HepG2 (cell line): Measurements from ENCODE around the gene ARHGAP33. TPM values are rescaled to one million over a fixed set of nuclear protein-coding genes. Genes with fewer than 3 reads are reported as not detected.

Source experiments
- FOXA1 ChIP-seq, 2 experiments: fragments of 450-650 bp in 1 of 2; sonication (generic) in 1 of 2; formaldehyde crosslinking in 1 of 2; IDR thresholded peaks; 2 replicates each; pipeline versions ENCODE4 v1.4.0 to v1.6.1; 2016 to 2020; ENCODE audit warnings: missing genetic modification reagents in 1 of 2
- FOXM1 ChIP-seq: sonication (generic); formaldehyde crosslinking; IDR thresholded peaks from 2 replicates; pipeline ENCODE4 v1.5.0; 2020; ENCODE audit warnings: missing genetic modification reagents
- GPN1 ChIP-seq: sonication (generic); formaldehyde crosslinking; IDR thresholded peaks from 2 replicates; pipeline ENCODE4 v1.5.1; 2020; ENCODE audit warnings: missing genetic modification reagents, borderline replicate concordance
- HNRNPLL ChIP-seq: fragments of 200-400 bp; formaldehyde crosslinking; IDR thresholded peaks from 2 replicates; pipeline ENCODE4 v1.6.1; 2017; ENCODE audit warnings: mild to moderate bottlenecking, low read depth, low read length; ENCODE audit not compliant: poor library complexity, severe bottlenecking
- IKZF5 ChIP-seq: IDR thresholded peaks from 2 replicates; pipeline ENCODE4 v1.6.1; 2018; ENCODE audit warnings: missing genetic modification reagents, mild to moderate bottlenecking, missing compliant biosample characterization
- JDP2 ChIP-seq: sonication (generic); formaldehyde crosslinking; IDR thresholded peaks from 2 replicates; pipeline ENCODE4 v1.8.1; 2022; ENCODE audit warnings: missing genetic modification reagents, borderline replicate concordance
- MAFK ChIP-seq, 2 experiments: IDR thresholded peaks in 1 of 2; conservative IDR thresholded peaks in 1 of 2; 2 replicates each; pipeline ENCODE4 v1.6.1; 2011; ENCODE audit warnings: improper control_type of control experiment in 2 of 2, low read length in 2 of 2
- MATR3 ChIP-seq: sonication (generic); formaldehyde crosslinking; IDR thresholded peaks from 2 replicates; pipeline ENCODE4 v1.4.0; 2020; ENCODE audit warnings: missing genetic modification reagents
- PRDM4 ChIP-seq: sonication (generic); formaldehyde crosslinking; IDR thresholded peaks from 2 replicates; pipeline ENCODE4 v1.9.0; 2021; ENCODE audit warnings: missing genetic modification reagents, borderline replicate concordance
- SRY ChIP-seq: sonication (generic); formaldehyde crosslinking; IDR thresholded peaks from 2 replicates; pipeline ENCODE4 v1.8.0; 2022; ENCODE audit warnings: mild to moderate bottlenecking, missing genetic modification reagents
- THRA ChIP-seq: sonication (generic); formaldehyde crosslinking; IDR thresholded peaks from 2 replicates; pipeline ENCODE4 v1.4.0; 2020; ENCODE audit warnings: missing genetic modification reagents, borderline replicate concordance
- THYN1 ChIP-seq: sonication (generic); formaldehyde crosslinking; IDR thresholded peaks from 2 replicates; pipeline ENCODE4 v1.8.1; 2023; ENCODE audit warnings: low read depth, mild to moderate bottlenecking, moderate library complexity, missing genetic modification reagents, borderline replicate concordance
- WIZ ChIP-seq: sonication (generic); formaldehyde crosslinking; IDR thresholded peaks from 2 replicates; pipeline ENCODE4 v1.5.1; 2020; ENCODE audit warnings: mild to moderate bottlenecking, missing genetic modification reagents
- ZNF180 ChIP-seq: sonication (generic); formaldehyde crosslinking; IDR thresholded peaks from 2 replicates; pipeline ENCODE4 v1.4.0; 2020; ENCODE audit warnings: low read depth, missing genetic modification reagents, borderline replicate concordance
- ZNF329 ChIP-seq: sonication (generic); formaldehyde crosslinking; IDR thresholded peaks from 2 replicates; pipeline ENCODE4 v1.9.0; 2021; ENCODE audit warnings: low read depth, mild to moderate bottlenecking, missing genetic modification reagents
- ZNF777 ChIP-seq: sonication (generic); formaldehyde crosslinking; IDR thresholded peaks from 2 replicates; pipeline ENCODE4 v1.4.0; 2020; ENCODE audit warnings: missing genetic modification reagents
- polyA plus RNA-seq, 8 experiments: library from polyadenylated mRNA; depleted of rRNA in 3 of 8; stranded (reverse) in 7 of 8; unstranded in 1 of 8; fragments of >200 nt; fragmentation: Illumina TruSeq in 4 of 8; extraction: Trizol in 4 of 8; gene quantifications; 2 replicates each; pipeline versions ENCODE4 v1.2.1 to v1.2.3, GENCODE V29; 2011 to 2016; ENCODE audit warnings: low read depth in 4 of 8, missing spikeins in 1 of 8, mixed read lengths in 1 of 8; ENCODE audit not compliant: insufficient read depth in 1 of 8
- total RNA-seq, 5 experiments: library from RNA; depleted of rRNA; stranded (reverse); fragments of >200 nt; fragmentation: Illumina TruSeq; extraction: Trizol; gene quantifications; 2 replicates each; pipeline ENCODE4 v1.2.3, GENCODE V29; 2016; ENCODE audit warnings: low read depth in 1 of 5
- TF ChIP-seq, protein P1 (sequence below): sonication (generic); formaldehyde crosslinking; conservative IDR thresholded peaks from 2 replicates; pipeline ENCODE4 v1.4.0; 2020; ENCODE audit warnings: missing genetic modification reagents
- TF ChIP-seq, protein P2 (sequence below): sonication (generic); formaldehyde crosslinking; IDR thresholded peaks from 2 replicates; pipeline ENCODE4 v1.4.0; 2020; ENCODE audit warnings: mild to moderate bottlenecking, missing genetic modification reagents
- TF ChIP-seq, protein P3 (sequence below): sonication (generic); formaldehyde crosslinking; IDR thresholded peaks from 2 replicates; pipeline ENCODE4 v1.5.0; 2020; ENCODE audit warnings: missing genetic modification reagents

ARHGAP33 gene
- total and polyA plus RNA-seq, 2 of the 13 experiments (the other 11 are each of a cell fraction or from before 2014, with no cell fraction given) = 1.3 to 2.7 TPM

GRCh38 chr19:35812220-35813042, 37.1 kb downstream of the ARHGAP33 start, which contains the start of gene PRODH2 (continued):
- TF ChIP-seq PRDM4 (CRISPR knock-in tag) = no peak
- TF ChIP-seq, protein P1, sequence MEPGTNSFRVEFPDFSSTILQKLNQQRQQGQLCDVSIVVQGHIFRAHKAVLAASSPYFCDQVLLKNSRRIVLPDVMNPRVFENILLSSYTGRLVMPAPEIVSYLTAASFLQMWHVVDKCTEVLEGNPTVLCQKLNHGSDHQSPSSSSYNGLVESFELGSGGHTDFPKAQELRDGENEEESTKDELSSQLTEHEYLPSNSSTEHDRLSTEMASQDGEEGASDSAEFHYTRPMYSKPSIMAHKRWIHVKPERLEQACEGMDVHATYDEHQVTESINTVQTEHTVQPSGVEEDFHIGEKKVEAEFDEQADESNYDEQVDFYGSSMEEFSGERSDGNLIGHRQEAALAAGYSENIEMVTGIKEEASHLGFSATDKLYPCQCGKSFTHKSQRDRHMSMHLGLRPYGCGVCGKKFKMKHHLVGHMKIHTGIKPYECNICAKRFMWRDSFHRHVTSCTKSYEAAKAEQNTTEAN = no peak
- peak; percentile 70; the same call in 1 of the 2 replicates for TF ChIP-seq ZNF329 (CRISPR knock-in tag)
- no peak for TF ChIP-seq JDP2 (CRISPR knock-in tag)
- TF ChIP-seq MAFK (conservative IDR thresholded peaks at IDR 0.05 in 1 of 2, IDR thresholded peaks at IDR 0.05 in 1 of 2; ENCODE audit: low read length in 2 of 2) = no peak
- no peak for TF ChIP-seq THYN1 (CRISPR knock-in tag)
- no peak for TF ChIP-seq ZNF180 (CRISPR knock-in tag)
- no peak for TF ChIP-seq ZNF777 (CRISPR knock-in tag)
- TF ChIP-seq, protein P2, sequence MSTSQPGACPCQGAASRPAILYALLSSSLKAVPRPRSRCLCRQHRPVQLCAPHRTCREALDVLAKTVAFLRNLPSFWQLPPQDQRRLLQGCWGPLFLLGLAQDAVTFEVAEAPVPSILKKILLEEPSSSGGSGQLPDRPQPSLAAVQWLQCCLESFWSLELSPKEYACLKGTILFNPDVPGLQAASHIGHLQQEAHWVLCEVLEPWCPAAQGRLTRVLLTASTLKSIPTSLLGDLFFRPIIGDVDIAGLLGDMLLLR (CRISPR knock-in tag) = no peak
- TF ChIP-seq, protein P3, sequence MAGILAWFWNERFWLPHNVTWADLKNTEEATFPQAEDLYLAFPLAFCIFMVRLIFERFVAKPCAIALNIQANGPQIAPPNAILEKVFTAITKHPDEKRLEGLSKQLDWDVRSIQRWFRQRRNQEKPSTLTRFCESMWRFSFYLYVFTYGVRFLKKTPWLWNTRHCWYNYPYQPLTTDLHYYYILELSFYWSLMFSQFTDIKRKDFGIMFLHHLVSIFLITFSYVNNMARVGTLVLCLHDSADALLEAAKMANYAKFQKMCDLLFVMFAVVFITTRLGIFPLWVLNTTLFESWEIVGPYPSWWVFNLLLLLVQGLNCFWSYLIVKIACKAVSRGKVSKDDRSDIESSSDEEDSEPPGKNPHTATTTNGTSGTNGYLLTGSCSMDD (CRISPR knock-in tag) = no peak
- peak; percentile 13 for TF ChIP-seq IKZF5 (CRISPR knock-in tag)
- TF ChIP-seq HNRNPLL = peak; percentile 51
- TF ChIP-seq FOXA1 (IDR thresholded peaks at IDR 0.05) = no peak
- TF ChIP-seq FOXA1 (CRISPR knock-in tag; IDR thresholded peaks at IDR 0.05) = 0 out of 2 replicates have a peak, but pooled peaks have one; percentile 20
- TF ChIP-seq THRA = peak; percentile 51; the same call in 1 of the 2 replicates
- TF ChIP-seq SRY (CRISPR knock-in tag) = peak; percentile 63; the same call in 1 of the 2 replicates
- TF ChIP-seq WIZ (CRISPR knock-in tag) = no peak
- TF ChIP-seq FOXM1 (CRISPR knock-in tag) = no peak
- TF ChIP-seq GPN1 (CRISPR knock-in tag) = peak; percentile 11; the same call in 1 of the 2 replicates
- TF ChIP-seq MATR3 (CRISPR knock-in tag) = no peak
